A673 (cell line): ENCODE results near the gene SWI5. TPM values are rescaled to one million over a fixed set of nuclear protein-coding genes. Genes with fewer than 3 reads are reported as not detected.

ENCODE experiments used
- BruUV-seq: library from RNA; stranded (reverse); fragments of 400-500 nt; replicated peaks from 2 replicates; lab custom pipeline; 2021; lab: Mats Ljungman, UMichigan
- CTCF ChIA-PET: fragments of 300-600 bp; sonication (Branson Sonifier 250); formaldehyde crosslinking; loops from one replicate; lab custom pipeline; 2022; ENCODE audit warnings: antibody characterized with exemption; lab: Charles Lee
- POLR2A ChIA-PET: fragments of 300-600 bp; sonication (Branson Sonifier 250); formaldehyde crosslinking; loops from one replicate; lab custom pipeline; 2022; ENCODE audit warnings: antibody characterized with exemption; ENCODE audit not compliant: low non-redundant PET; lab: Charles Lee
- DNase-seq: peaks from one replicate; pipeline ENCODE4 v3.0.0-alpha.2; 2015; ENCODE audit warnings: low spot score
- H3K27ac ChIP-seq: fragments of 200-600 bp; sonication (generic); 2 replicates; pipeline ENCODE4 v1.5.1; 2016; ENCODE audit warnings: mixed run types, low read depth, mild to moderate bottlenecking, mixed read lengths, antibody characterized with exemption, low read length; ENCODE audit not compliant: poor library complexity, severe bottlenecking
- H3K27me3 ChIP-seq: fragments of 200-600 bp; sonication (generic); replicated peaks from 2 replicates; pipeline ENCODE4 v1.6.1; 2017; ENCODE audit warnings: mixed run types, low read depth, mild to moderate bottlenecking, mixed read lengths, antibody characterized with exemption, low read length; ENCODE audit not compliant: insufficient read depth, poor library complexity
- H3K36me3 ChIP-seq: fragments of 200-600 bp; sonication (generic); 2 replicates; pipeline ENCODE4 v1.6.1; 2016; ENCODE audit warnings: mixed run types, mild to moderate bottlenecking, mixed read lengths, antibody characterized with exemption, low read length; ENCODE audit not compliant: insufficient read depth, poor library complexity, severe bottlenecking
- H3K4me1 ChIP-seq: fragments of 200-600 bp; sonication (generic); 2 replicates; pipeline ENCODE4 v1.6.1; 2017; ENCODE audit warnings: mixed run types, mild to moderate bottlenecking, mixed read lengths, antibody characterized with exemption, low read length; ENCODE audit not compliant: insufficient read depth, poor library complexity, severe bottlenecking
- H3K4me3 ChIP-seq: fragments of 200-600 bp; sonication (generic); 2 replicates; pipeline ENCODE4 v1.5.1; 2016; ENCODE audit warnings: low read depth, mixed run types, mild to moderate bottlenecking, mixed read lengths, low read length; ENCODE audit not compliant: poor library complexity, severe bottlenecking
- H3K9me3 ChIP-seq: fragments of 200-600 bp; sonication (generic); 2 replicates; pipeline ENCODE4 v1.6.1; 2016; ENCODE audit warnings: mixed run types, low read depth, mild to moderate bottlenecking, mixed read lengths, antibody characterized with exemption, low read length; ENCODE audit not compliant: poor library complexity, severe bottlenecking
- CTCF ChIP-seq: fragments of 300-800, 200-600 bp; sonication (generic); conservative IDR thresholded peaks from 2 replicates; pipeline ENCODE4 v1.5.1; 2017; ENCODE audit warnings: low read depth, mild to moderate bottlenecking, antibody characterized with exemption, low read length, moderate library complexity, mixed read lengths
- EZH2 ChIP-seq: fragments of 200-600 bp; sonication (generic); IDR thresholded peaks from 2 replicates; pipeline ENCODE4 v1.6.1; 2017; ENCODE audit warnings: borderline replicate concordance, low read depth, mild to moderate bottlenecking, mixed read lengths, antibody characterized with exemption, low read length; ENCODE audit not compliant: poor library complexity, severe bottlenecking
- intact Hi-C: fragments of 100-400 bp; cut with micrococcal nuclease; formaldehyde crosslinking; loops from one replicate; pipeline ENCODE4 v1.10.0; 2022; ENCODE audit not compliant: unreplicated experiment
- total RNA-seq: library from RNA; stranded (reverse); gene quantifications from 2 replicates; pipeline ENCODE4 v1.2.3, GENCODE V29; 2021

SWI5 gene
- total RNA-seq, 1 experiment from 2014 or later, result 19.0 TPM

- intact Hi-C loops, result no loop called here
- no TSS peak for BruUV-seq
- no peak for TF ChIP-seq CTCF
- TF ChIP-seq EZH2, result no peak
- POLR2A ChIA-PET, result interaction anchor here (0.6 kb wide), 1 partner anchor 126 kb away, joined by 7 read pairs; no protein-coding TSS in a partner anchor
- H3K4me1 ChIP-seq, result no peaks in the 10 kb centered on the region
- H3K27me3 ChIP-seq, result no peaks in the 10 kb centered on the region
- H3K27ac ChIP-seq, result no peak overlapping the region
- H3K36me3 ChIP-seq, result no peaks in the 10 kb centered on the region
- CTCF ChIA-PET, result no interaction called here
- no peak for DNase-seq
- no peaks in the 10 kb centered on the region for H3K9me3 ChIP-seq
- H3K4me3 ChIP-seq, result no peak overlapping the region
Observed at GRCh38 chr9:128293091-128293490, 17.0 kb downstream of the SWI5 start.

- CTCF ChIA-PET, result interaction anchor here (0.6 kb wide), 1 partner anchor 113 kb away, joined by 3 read pairs; no protein-coding TSS in a partner anchor
- intact Hi-C loops, result loop anchor here (2.0 kb wide), 1 partner anchor 47 kb away; the partner anchor contains the start of gene SLC27A4
- no TSS peak for BruUV-seq
- no peaks in the 10 kb centered on the region for H3K36me3 ChIP-seq
- H3K27ac ChIP-seq, result no peak overlapping the region
- POLR2A ChIA-PET, result no interaction called here
- no peaks in the 10 kb centered on the region for H3K9me3 ChIP-seq
- no peak for TF ChIP-seq CTCF
- no peak for TF ChIP-seq EZH2
- H3K4me1 ChIP-seq, result no peaks in the 10 kb centered on the region
- no peaks in the 10 kb centered on the region for H3K27me3 ChIP-seq
- H3K4me3 ChIP-seq, result no peak overlapping the region
- no peak for DNase-seq
Observed at GRCh38 chr9:128294142-128294541, 18.1 kb downstream of the SWI5 start.

- ChIA-PET POLR2A (interaction anchor here (0.8 kb wide), 1 partner anchor 7 kb away, joined by 3 read pairs; no protein-coding TSS in a partner anchor), CTCF (no interaction called here)
- Histone ChIP-seq H3K9me3 (no peaks in the 10 kb centered on the region), H3K27me3 (no peaks in the 10 kb centered on the region), H3K4me3 (no peak overlapping the region), H3K4me1 (no peaks in the 10 kb centered on the region), H3K27ac (no peak overlapping the region), H3K36me3 (no peaks in the 10 kb centered on the region)
- intact Hi-C loops, result loop anchor here (5.0 kb wide), 1 partner anchor 116 kb away; no protein-coding TSS in a partner anchor
- TF ChIP-seq EZH2 (no peak), CTCF (no peak)
- no TSS peak for BruUV-seq
- no peak for DNase-seq
Observed at GRCh38 chr9:128296340-128297220, 20.5 kb downstream of the SWI5 start.
